IPS-NIHi7 (cell line): ENCODE data around the gene CFAP99.

Experiments used
- DNase-seq: peaks from one replicate; pipeline ENCODE4 v3.0.0; 2012; ENCODE audit warnings: mixed read lengths; ENCODE audit errors: extremely low spot score

CFAP99 gene

DNA sequence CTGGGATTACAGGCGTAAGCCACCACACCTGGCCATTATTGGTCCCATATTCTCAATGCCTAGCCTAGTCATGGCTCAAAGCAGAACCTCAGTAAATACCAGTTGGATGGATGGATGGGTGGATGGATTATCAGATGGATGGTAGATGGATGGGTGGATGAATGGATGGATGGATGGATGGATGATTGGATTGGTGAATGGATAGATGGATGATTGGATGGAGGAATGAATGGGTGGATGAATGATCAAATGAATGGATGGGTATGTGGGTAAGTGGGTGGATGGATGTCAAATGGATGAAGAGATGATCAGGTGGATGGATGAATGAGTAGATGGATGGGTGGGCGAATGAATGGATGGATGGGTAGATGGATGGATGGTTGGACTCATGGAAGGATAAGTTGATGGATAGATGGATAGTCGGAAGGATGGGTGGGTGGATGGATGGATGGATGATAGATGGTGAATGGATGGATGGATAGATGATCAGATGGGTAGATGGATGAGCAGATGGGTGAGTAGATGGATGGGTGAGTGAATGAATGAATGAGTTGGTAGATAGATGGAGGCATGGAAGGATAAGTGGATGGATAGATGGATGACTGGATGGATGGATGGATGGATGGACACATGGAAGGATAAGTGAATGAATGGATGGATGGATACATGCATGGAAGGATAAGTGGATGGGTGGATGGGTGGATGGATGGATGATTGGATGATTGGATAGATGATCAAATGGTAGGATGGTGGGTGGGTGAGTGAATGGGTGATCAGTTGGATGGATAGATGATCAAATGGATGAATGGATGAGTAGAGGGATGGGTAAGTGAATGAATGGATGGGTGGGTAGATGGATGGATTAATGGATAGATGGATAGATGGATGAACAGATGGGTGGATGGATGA, 28.2 kb downstream of the CFAP99 start:
- no peak for DNase-seq

DNA sequence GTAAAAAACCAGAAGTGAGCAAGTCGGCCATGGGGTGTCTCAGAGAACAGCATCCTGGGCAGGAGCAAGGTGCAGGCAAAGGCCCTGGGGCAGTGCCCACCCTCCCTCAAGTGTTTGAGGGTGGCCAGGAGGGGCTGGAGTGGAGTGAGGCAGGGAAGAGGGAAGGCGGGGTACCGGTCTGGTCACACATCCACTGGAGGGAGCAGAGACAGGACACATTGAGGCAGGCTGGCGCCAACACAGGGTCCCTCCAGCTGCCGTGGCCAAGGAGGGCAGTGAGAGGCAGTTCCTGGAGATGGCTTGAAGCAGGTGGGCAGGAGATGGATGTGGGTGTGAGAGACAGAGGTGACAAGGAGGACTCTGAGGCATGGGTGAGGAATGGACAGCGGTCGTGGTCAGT, 29.8 kb downstream of the CFAP99 start:
- no peak for DNase-seq

DNA sequence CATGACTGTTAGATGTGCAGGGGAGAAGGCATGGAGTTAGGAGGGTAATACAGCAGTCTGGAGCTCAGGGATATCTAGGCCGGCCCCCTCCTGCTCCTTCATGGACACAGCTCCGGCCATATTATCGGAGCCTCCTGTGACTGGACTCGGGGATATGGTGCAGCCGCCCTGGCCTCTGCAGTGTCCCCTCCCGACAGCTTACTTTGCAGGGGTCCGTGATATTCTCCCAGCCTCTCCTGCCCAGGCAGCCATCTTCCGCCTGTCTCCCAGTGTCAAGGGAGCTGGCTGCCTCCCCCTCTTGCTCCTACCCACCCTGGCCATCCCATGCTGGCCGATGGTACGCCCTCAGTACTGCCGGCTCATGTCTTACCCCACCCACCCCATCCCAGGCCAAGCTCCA, 30.3 kb downstream of the CFAP99 start:
- no peak for DNase-seq

DNA sequence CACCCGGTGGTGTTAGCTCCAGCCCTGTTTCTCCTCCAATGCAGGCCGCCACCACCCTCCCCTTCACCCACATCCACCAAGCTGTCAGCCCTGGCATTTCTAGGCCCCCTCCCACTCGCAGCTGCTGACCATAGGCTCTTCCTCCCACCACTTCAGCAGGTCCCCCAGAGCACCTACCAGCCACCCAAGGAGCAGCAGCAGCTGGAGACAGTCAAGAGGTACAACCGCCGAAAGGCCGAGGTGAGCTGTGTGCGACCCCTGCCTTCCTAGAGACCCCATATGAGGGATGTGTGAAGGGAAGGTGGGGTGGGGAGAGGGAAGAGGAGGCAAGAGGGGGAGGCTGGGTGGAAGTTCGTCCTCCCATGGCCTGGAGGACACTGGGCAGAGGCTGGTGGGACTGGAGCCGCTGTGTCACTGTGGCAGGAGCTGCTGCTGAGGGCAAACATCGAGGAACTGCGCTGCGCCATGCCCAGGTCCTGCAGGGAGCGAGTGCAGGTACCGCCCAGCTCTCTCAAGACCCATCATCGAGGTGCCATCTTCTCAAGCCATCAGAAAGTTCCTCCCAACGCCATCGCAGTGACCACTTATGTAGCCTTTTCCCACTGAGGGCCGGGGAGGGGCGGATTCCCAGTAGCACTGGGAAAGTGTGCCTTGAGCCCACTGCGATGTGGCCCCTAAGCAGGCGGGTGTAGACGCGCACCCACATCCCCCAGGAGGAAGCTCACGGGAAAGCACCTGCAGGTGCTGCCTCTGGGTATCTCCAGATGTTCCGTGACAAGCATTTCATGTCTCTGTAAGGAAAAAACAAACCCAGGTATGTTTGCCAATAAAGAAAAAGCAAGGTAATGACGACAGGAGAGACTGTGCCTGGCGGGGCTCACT, 31.0 kb downstream of the CFAP99 start:
- no peak for DNase-seq

DNA sequence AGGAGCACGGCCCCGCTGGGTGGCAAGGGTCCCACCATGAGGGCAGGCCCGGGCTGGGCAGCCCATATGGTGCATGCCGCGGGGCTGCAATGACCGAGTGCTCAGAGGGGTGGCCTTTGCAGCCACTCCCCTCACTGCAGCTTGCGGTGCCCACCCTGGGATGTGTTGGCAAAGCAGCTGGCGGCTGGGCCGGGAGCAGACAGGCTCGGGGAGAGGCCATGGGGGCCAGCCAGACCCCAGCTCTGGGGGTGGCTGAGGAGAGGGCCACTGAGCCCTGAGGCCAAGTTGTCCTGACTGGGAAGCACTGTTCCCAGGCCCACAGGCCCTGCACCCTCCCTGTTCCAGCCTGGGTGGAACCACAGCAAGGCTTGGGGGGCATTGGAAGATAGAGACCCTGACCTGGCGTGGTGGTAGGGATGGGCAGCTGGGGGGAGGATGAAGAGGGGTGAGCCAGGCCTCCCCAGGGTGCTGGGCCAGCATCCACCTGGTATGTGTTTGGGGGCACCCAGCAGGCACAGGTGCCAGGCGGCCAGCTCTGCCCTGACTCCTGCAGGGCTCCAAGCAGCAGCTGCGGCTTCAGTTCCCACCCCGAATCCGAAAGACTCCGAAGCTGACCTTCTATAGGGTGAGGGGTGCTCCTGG, 31.8 kb downstream of the CFAP99 start:
- no peak for DNase-seq

DNA sequence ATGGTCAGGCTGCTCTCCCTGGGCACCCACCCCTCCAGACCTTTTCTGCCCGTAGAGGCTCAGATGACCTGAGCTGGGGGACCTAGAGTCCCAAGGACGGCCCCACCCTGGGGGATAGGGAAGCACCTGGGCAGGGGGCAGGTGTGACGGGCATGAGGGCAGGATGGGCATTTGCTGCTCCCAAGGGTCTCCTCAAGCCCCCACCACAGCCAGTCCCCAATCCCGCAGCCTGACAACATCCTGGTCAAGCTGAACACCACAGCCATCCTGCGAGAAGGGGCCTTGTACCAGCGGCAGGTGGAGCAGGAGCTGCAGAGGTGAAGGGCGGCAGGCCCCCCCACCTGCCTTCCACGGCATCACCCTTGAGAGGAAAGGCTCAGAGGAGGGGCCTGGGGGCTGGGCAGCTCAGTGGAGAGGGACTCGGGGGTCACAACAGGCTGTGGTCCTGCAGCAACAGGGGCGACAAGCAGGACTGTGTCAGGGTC, 32.3 kb downstream of the CFAP99 start:
- DNase-seq = no peak

DNA sequence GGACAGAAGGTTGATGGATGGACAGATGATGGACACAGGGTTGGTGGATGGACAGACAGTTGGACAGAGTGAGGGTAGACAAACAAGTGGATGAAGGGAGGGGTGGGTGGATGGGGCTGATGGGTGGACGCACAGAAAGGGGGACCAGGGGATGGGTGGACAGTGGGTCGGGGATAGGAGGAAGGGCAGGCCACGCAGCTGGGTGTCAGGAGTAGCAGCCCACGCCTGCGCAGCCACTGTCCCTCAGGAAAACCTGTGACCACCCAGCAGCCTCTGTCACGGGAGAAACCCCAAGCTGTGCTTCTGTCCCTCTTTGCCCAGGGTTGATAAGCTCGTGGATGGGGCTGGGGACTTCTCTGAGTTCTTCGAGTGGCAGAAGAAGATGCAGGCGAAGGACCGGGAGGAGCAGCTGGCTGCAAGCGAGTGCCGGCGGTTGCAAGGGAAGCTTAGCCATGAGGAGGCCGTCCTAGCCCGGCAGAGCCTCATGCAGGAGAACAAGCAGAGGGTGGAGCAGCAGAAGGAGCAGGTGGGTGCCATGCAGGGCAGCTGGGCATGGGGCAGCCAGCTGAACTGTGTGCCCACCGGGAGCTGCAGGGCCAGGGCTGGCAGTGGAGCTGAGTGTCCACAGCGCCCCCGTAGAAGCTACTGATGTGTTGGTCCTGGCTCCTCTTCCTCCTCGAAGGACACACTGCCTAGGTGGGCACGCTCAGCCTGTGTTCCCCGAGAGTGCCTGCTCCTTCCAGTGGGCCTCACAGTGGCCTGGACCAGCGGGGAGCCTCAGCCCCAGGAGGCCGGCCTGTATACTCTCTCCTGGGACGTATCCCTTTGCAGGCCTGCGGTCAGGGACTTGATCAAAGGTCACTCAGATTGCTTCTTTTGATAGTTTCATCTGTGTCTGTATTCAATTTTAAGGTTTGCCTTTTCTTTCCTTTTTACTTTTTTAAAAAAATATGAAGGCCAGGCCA, 33.3 kb downstream of the CFAP99 start:
- DNase-seq = peak; percentile 7

DNA sequence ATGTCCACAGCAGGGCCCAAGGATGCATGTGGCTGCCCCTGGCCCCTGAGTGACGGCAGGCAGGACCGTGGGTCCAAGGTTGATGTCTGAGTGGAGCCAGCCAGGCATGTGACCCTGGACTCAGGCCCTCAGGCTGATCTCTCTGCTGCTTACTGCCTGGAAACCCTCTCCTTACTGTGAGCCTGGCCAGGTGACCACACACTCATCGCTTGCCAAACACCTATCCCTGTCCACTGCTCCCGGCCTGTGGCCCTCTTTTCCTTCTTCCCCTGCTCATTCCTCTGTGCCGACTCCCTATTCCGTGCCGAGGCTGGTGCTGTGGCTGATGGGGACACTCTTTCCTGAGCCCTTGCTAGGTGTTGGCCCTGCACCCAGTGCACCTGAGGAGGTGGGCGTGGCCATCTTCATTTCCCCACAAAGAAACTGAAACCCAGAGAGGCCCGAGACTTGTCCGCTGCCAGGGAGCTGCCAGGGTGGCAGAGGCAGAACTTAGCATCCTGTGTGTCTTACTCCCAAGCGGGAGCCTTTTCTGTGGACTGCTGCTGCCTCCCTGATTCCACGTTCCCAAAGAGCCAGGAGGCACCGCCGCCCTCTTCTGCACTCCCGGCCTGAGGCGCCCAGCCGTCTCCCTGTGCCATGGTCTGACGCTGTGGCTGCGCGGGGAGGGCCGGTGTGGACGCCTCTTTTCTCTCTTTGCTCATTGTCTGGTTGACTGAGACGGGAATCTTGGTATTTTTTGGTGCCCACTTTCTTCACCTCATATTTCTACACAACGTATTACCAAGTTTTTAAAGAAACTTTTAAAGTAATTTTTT, 38.9 kb downstream of the CFAP99 start:
- DNase-seq = peak; percentile 6

DNA sequence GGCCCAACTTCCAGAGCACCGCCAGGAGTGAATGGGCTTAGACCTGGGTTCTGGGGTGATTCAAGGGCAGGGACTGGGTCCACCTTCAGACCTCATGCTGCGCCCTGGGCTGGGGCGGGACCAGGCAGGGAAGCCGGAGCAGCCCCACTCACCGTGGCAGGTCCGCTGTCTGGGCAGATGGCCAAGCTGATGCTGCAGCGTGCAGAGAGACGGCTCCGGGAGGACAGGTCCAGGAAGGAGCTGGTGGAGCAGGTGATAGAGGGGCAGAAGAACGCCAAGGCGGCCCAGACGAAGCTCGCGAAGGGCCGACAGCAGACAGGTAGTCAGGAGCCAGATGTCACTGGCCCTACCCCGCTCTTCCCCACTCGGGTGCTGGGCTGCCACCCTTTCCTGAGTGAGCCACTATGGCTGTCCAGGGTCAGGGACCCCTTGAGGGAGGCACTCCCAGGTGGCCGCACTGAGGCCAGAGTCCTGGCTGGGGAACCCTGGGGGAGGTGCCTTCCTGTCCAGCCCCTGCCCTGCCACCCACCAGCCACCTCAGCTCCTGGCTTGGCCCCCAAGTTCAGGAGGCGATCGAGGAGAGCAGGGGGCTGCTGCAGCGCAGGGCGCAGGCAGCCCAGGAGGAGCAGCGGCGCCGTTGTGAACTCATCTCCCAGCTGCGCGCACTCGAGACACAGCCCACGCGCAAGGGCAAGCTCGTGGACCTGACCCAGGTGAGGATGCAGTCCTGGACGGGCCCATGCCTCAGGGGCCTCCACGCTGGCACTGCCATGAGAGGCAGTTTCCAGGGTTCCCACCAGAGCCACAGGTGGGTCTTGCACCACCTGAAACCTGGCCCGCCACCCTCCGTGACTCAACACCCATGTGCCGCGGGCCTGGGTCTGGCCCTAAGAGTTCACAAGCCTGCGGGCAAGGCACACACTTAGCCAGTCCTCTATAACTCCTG, 40.1 kb downstream of the CFAP99 start:
- peak; percentile 3 for DNase-seq

DNA sequence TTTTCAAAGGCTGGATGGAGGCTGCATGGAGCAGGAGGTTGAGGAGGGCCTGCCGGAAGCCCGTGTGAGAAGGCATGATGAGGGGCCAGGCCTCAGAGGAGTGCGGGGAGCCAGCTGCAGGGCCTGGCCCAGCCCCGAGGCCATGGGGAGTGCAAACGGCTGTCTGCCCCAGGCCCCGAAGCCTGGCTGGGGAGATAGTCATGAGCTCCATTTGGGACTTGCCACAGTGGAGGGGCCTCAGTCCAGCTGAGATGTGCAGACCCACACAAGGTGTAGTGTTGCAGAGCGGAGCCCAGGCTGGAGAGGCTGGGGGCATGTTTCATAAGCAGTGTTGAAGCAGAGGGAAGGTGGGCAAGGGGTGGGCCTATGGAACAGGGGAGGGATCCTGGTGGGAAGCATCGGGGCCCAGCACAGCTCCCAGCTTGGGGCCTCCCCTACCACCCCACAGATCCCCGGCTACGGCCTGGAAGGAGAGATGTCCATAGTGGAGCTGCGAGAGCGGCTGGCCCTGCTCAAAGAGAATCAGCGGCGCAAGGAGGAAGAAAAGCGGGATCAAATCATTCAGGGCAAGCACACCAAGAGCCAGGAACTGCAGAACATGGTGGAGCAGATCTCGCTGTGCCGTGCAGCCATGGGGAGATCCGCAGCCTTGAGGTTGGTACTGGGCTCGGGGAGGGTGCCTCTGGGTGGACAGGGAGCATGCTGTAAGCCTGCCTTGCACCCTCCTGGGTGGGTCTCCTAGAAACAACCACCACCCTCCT, 41.0 kb downstream of the CFAP99 start:
- peak; percentile 6 for DNase-seq

DNA sequence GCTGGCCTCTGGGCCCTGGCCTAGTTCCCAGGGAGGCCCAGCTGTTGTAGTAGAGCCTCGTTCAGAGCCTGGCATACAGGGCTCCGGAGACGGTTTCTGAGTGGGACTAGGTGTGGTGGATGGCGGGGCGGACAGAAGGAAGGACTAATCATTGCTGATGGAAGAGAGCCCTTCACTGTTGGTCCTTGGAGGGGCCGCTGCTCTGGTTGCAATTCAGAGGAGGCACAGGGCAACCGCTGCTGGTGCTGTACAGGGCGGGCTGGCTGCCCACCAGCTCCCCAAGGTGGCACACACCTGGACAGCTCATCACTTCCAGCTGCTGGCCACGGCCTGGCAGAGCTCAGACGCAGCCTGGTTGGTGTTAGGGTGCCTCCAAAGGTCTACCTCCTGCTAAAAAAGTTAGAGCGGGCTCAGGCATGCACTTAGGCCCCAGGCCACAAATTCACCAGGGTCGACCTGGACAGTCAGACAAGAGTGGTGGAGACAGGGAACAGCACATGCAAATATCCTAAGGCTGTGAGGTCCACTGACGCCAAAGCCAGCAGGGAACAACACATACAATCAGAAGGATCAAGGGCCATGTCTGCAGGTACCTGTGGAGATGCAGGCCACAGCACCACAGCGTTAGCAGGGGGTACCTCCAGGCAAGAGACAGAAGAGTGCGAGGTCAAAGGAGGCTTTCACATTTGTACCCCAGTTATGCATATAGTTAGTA, 42.6 kb downstream of the CFAP99 start:
- DNase-seq = peak; percentile 8

DNA sequence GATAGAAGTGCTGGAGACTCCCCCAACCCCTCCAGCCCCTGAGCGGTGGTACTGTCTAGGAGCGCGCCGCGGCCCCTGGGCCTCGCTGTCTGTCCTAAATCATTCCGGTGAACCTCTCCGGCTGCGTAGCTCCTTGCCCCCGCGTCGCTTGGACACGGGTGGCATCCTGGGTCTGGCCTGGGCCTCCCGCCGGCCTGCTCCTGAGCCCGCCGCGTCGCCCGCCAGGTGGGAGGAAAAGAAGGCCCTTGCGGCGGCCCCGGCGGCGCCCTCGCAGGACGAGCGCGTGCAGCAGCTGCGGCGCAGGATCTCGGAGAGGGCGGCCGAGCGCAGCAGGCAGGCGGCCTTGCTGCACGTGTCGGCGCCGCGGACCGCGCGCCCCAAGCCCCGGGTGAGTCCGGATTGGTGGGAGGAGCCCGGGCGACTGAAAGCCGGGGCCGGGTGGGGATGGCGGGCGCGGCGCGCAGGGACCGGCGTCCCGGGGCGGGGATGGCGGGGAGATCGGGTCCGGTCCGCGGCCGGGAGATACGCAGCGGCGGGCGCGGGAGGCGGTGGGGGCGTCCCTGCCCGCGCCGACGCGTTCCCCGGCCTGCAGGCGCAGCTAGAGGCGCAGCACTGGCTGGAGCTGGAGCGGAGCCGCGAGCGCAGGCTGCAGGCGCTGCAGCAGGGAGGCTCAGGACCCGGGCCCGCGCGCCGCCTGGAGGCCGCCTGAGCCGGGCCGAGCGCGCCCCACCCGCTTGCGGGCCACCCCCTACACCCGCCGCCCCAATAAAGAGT, 43.6 kb downstream of the CFAP99 start:
- peak; percentile 86 for DNase-seq

DNA sequence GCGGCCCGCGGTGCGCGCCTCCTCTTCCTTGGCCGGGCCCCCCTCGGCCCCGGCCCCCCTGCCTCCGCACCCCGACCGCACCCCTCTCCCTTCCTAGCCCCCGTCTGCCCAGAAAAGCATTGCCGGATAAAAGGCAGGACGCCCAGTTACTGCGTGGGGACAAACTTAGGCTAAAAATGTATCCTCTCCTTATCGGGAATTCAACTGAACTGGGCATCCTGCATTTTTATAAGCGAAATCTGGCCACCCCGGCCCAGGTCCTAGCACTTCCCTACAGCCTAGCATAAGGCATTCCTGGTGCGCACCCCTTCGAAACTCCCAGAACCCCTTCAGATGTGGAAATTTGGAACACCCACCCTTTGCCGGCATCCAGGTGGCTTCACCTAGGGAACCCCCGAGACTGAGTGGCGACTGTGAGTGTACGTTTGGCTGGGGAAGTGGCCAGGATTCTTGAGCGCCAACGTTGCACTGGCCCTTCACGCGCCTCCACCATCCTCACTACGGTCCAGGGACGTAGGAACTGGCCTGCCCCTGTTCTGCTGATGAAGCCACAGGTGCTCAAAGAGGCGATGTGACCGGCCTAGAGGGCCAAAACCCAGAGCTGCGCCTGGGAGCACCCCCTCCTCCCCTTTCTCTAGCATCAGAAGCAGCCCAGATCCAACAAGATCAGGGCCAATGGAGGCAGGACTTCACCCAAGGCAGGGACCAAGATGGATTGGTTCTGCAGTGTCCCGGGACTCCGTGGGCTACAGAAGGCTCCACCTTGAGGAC, 44.4 kb downstream of the CFAP99 start:
- peak; percentile 14 for DNase-seq

DNA sequence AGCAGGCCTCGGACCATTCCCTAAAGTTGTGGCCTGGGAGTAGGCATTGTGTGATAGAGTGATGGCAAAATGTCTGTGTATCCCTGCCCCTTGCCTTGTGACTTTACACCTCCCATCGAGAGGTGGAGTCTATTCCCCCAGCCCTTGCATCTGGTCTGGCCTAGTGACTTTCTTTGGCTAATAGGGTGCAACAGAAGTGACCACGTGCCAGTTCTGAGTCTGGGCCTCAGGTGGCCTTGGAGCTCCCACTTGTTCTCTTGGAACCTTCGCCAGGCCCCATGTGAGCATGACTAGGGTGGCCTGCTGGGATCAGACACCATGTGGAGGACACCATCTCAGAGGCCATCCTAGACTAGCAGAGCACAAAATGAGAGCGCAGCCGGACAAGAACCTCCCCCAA, 46.3 kb downstream of the CFAP99 start:
- DNase-seq = peak; percentile 0

DNA sequence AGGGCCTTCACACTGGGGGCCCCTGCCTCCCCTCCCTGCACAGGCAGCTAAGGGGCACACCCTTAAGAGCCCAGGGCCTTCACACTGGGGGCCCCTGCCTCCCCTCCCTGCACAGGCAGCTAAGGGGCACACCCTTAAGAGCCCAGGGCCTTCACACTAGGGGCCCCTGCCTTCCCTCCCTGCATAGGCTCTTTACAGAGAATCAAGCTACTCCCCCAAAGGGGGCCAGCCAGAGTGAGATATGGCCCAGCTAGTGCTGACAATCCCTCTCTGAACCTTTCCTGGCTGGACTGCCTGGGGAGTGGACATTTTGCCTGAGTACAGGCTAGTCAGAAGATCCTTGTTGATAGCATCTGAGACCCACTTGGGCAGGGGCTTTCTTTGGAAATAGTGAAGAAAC, 46.8 kb downstream of the CFAP99 start:
- DNase-seq = peak; percentile 1
